AG04450 (cell line): Measurements from ENCODE around the gene PCTP. TPM values are rescaled to one million over a fixed set of nuclear protein-coding genes. Genes with fewer than 3 reads are reported as not detected.
A peak's percentile ranks its signal among the peaks of the same experiment; 100 is the strongest.

Experiments used
- CTCF ChIA-PET: fragments of 300-600, 350-600 bp; formaldehyde crosslinking; extraction: SDS; loops from one replicate; lab custom pipeline; 2022; ENCODE audit warnings: antibody characterized with exemption, inconsistent platforms; lab: Charles Lee
- POLR2A ChIA-PET: fragments of 350-600 bp; formaldehyde crosslinking; extraction: SDS; loops from one replicate; lab custom pipeline; 2021; ENCODE audit warnings: antibody characterized with exemption, inconsistent platforms; lab: Yijun Ruan, JAX
- DNase-seq: peaks from one replicate; pipeline ENCODE4 v3.0.0-alpha.2; 2011; ENCODE audit warnings: low read depth, low spot score
- H3K27ac ChIP-seq: one replicate; pipeline ENCODE4 v1.5.1; 2012; ENCODE audit warnings: low read depth, low read length, control low read depth
- H3K27me3 ChIP-seq: one replicate; pipeline ENCODE4 v1.6.0; 2012; ENCODE audit warnings: low read length; ENCODE audit not compliant: control insufficient read depth, insufficient read depth
- H3K4me3 ChIP-seq: 2 replicates; pipeline ENCODE4 v1.5.1; 2011; ENCODE audit warnings: mild to moderate bottlenecking, low read depth, low read length, control low read depth
- H3K9me3 ChIP-seq: 2 replicates; pipeline ENCODE4 v1.5.1; 2012; ENCODE audit warnings: low read length; ENCODE audit not compliant: control insufficient read depth, insufficient read depth
- polyA plus RNA-seq: library from polyadenylated mRNA; depleted of rRNA; stranded (reverse); fragments of >200 nt; gene quantifications from 2 replicates; pipeline ENCODE4 v1.2.3, GENCODE V29; 2011
- TF ChIP-seq, protein P1 (sequence below): IDR thresholded peaks from 2 replicates; pipeline ENCODE4 v1.5.1; 2011; ENCODE audit warnings: low read depth, low read length, control low read depth, inconsistent platforms

Gene PCTP
- polyA plus RNA-seq, 1 experiment = 20.5 TPM

GRCh38 chr17:55720919-55721836 is 29.7 kb upstream of the PCTP start:
- DNase-seq = no peak
- Histone ChIP-seq H3K9me3 (no peaks in the 10 kb centered on the region), H3K27me3 (no peaks in the 10 kb centered on the region), H3K27ac (no peak overlapping the region), H3K4me3 (no peak overlapping the region)
- ChIA-PET CTCF (interaction anchor here (1.2 to 9.5 kb wide), 8 partner anchors 7 to 195 kb away, joined by 4 to 165 read pairs (median 36); partner anchors contain the start of gene PCTP), POLR2A (no interaction called here)
- TF ChIP-seq, protein P1, sequence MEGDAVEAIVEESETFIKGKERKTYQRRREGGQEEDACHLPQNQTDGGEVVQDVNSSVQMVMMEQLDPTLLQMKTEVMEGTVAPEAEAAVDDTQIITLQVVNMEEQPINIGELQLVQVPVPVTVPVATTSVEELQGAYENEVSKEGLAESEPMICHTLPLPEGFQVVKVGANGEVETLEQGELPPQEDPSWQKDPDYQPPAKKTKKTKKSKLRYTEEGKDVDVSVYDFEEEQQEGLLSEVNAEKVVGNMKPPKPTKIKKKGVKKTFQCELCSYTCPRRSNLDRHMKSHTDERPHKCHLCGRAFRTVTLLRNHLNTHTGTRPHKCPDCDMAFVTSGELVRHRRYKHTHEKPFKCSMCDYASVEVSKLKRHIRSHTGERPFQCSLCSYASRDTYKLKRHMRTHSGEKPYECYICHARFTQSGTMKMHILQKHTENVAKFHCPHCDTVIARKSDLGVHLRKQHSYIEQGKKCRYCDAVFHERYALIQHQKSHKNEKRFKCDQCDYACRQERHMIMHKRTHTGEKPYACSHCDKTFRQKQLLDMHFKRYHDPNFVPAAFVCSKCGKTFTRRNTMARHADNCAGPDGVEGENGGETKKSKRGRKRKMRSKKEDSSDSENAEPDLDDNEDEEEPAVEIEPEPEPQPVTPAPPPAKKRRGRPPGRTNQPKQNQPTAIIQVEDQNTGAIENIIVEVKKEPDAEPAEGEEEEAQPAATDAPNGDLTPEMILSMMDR = no peak

DNA sequence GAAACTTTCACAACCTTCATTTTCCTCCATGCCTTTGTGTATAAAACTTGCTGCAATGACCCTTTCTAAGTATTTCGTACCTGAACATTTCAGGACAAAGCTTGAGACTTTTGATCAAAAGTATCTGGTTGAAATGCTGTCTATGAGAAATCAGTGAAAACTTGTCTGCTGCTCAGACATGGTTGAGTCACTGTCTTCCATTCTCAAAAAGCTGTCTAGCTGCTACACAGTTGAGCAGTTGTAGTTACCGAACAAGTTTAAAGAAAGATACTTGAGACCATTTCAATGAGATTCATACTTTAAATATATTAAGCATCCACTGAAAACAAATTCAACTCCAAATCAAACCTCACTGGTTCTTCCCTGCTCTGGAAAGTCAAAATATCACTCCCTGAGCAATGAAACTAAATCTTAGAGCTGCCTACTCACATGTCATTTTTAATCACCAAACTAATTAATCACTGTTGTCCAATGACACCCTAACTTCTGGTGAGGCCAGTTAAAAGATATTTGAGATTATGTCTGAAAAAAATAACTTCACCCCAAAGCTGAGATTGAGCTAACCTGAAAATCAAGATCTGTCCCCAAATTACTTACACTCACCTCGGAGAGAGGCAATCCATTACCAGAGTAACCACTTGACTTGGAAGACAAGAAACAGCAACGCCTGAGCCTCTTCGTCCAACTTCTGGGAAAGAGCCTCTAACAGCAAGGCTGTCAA is 28.7 kb upstream of the PCTP start:
- Histone ChIP-seq H3K4me3 (peak overlapping the region; percentile 47), H3K27me3 (no peaks in the 10 kb centered on the region), H3K27ac (no peak overlapping the region), H3K9me3 (no peaks in the 10 kb centered on the region)
- CTCF ChIA-PET = interaction anchor here (1.0 to 9.5 kb wide), 10 partner anchors 13 to 196 kb away, joined by 3 to 165 read pairs (median 16); partner anchors contain the start of gene PCTP
- TF ChIP-seq, protein P1 = no peak
- POLR2A ChIA-PET = no interaction called here
- no peak for DNase-seq

GRCh38 chr17:55722742-55723487 is 27.9 kb upstream of the PCTP start, which contains the start of gene TMEM100:
TSS of gene TMEM100 (minus strand) at chr17:55722864. CDS start at chr17:55721070, 1,794 bp downstream.
- H3K4me3 ChIP-seq = peak within 1 kb of the TSS; percentile 47
- TF ChIP-seq, protein P1 = no peak
- CTCF ChIA-PET = interaction anchor here (1.0 to 9.5 kb wide), 8 partner anchors 13 to 197 kb away, joined by 3 to 165 read pairs (median 16); no protein-coding TSS in a partner anchor

GRCh38 chr17:55723488-55723848 is 27.4 kb upstream of the PCTP start:
- H3K9me3 ChIP-seq = no peaks in the 10 kb centered on the region
- ChIA-PET CTCF (interaction anchor here (2.5 to 9.5 kb wide), 5 partner anchors 12 to 197 kb away, joined by 8 to 165 read pairs (median 18); no protein-coding TSS in a partner anchor), POLR2A (no interaction called here)
- DNase-seq = no peak
- TF ChIP-seq, protein P1 = no peak
- H3K27ac ChIP-seq = no peak overlapping the region
- H3K27me3 ChIP-seq = no peaks in the 10 kb centered on the region
- no peak overlapping the region for H3K4me3 ChIP-seq

More at GRCh38 chr17:55722742-55723487, 27.9 kb upstream of the PCTP start, which contains the start of gene TMEM100:
- DNase-seq = peak; percentile 45
- Histone ChIP-seq H3K27me3 (no peaks in the 10 kb centered on the region), H3K9me3 (no peaks in the 10 kb centered on the region), H3K27ac (no peak within 1 kb of the TSS)
- POLR2A ChIA-PET = no interaction called here
